AG04449 (cell line): Measurements from ENCODE around the gene PKDREJ.

ENCODE experiments used
- CTCF ChIA-PET: fragments of 350-600 bp; formaldehyde crosslinking; extraction: SDS; loops from one replicate; lab custom pipeline; 2021; ENCODE audit warnings: antibody characterized with exemption; lab: Yijun Ruan, JAX
- POLR2A ChIA-PET: fragments of 400-600, 350-600 bp; formaldehyde crosslinking; extraction: SDS; loops from one replicate; lab custom pipeline; 2020; ENCODE audit warnings: antibody characterized with exemption, inconsistent platforms; lab: Yijun Ruan, JAX
- DNase-seq: peaks from one replicate; pipeline ENCODE4 v3.0.0-alpha.2; 2010; ENCODE audit warnings: low read depth, low spot score
- H3K4me3 ChIP-seq: 2 replicates; pipeline ENCODE4 v1.5.1; 2011; ENCODE audit warnings: low read depth, mild to moderate bottlenecking, control low read depth, low read length
- TF ChIP-seq, protein P1 (sequence below): IDR thresholded peaks from one replicate; pipeline ENCODE4 v1.5.1; 2011; ENCODE audit warnings: mild to moderate bottlenecking, moderate library complexity, low read length, control low read depth, inconsistent platforms; ENCODE audit not compliant: insufficient read depth; ENCODE audit errors: missing control alignments

Gene PKDREJ

DNA sequence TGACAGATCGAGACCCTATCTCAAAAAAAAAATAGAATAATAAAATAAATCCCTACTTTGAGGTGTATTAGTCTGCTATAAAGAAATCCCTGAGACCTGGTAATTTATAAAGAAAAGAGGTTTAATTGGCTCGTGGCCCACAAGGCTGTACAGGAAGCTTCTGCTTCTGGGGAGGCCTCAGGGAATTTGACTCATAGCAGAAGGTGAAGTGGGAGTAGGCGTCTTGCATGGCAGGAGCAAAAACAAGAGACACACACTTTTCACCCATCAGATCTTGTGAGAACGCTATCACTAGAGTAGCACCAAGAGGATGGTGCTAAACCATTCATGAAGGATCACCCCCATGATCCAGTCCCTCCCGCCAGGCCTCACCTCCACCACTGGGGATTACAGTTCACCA is 42.2 kb downstream of the PKDREJ start:
- CTCF ChIA-PET = no interaction called here

DNA sequence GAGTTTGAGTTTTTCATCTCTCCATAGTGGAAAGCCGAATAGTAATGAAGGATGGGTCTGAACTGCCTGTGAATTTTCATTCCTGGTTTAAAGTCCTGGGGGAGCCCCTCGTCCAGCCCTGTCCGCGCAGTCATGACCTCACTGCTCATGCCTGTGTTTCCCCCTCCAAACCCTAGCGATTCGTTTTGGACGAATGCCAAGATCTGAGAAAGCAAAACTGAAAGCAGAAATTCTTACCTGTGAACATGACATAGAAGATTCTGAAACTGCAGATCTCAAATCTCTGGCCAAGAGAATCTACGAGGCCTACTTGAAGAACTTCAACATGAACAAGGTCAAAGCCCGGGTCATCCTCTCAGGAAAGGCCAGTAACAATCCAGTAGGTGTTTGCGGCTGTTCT is 43.5 kb downstream of the PKDREJ start:
- POLR2A ChIA-PET = no interaction called here
- DNase-seq = no peak
- TF ChIP-seq, protein P1, sequence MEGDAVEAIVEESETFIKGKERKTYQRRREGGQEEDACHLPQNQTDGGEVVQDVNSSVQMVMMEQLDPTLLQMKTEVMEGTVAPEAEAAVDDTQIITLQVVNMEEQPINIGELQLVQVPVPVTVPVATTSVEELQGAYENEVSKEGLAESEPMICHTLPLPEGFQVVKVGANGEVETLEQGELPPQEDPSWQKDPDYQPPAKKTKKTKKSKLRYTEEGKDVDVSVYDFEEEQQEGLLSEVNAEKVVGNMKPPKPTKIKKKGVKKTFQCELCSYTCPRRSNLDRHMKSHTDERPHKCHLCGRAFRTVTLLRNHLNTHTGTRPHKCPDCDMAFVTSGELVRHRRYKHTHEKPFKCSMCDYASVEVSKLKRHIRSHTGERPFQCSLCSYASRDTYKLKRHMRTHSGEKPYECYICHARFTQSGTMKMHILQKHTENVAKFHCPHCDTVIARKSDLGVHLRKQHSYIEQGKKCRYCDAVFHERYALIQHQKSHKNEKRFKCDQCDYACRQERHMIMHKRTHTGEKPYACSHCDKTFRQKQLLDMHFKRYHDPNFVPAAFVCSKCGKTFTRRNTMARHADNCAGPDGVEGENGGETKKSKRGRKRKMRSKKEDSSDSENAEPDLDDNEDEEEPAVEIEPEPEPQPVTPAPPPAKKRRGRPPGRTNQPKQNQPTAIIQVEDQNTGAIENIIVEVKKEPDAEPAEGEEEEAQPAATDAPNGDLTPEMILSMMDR = no peak
- H3K4me3 ChIP-seq = no peak overlapping the region
- CTCF ChIA-PET = no interaction called here

More for the DNA sequence above, 42.2 kb downstream of the PKDREJ start:
- DNase-seq = no peak
- TF ChIP-seq, protein P1 = no peak
- POLR2A ChIA-PET = no interaction called here
- H3K4me3 ChIP-seq = no peak overlapping the region

DNA sequence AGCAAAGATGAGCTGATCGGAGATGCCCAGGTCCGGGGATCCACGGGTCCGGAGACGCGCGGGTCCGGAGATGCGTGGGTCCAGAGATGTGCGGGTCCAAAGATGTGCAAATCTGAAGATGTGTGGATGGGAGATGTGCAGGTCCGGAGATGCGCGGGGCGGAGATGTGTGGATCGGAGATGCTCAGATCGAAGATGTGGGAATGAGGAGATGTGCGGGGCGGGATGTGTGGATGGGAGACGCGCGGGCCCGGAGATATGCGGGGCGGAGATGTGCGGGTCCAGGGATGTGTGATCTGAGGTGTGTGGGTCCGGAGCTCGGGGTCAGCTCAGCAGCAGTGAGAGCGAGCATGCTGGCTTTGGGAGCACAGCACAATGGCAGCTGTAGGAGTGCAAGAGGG is 48.5 kb downstream of the PKDREJ start:
- TF ChIP-seq, protein P1 = no peak
- no peak overlapping the region for H3K4me3 ChIP-seq
- CTCF ChIA-PET = no interaction called here
- no peak for DNase-seq
- POLR2A ChIA-PET = no interaction called here

DNA sequence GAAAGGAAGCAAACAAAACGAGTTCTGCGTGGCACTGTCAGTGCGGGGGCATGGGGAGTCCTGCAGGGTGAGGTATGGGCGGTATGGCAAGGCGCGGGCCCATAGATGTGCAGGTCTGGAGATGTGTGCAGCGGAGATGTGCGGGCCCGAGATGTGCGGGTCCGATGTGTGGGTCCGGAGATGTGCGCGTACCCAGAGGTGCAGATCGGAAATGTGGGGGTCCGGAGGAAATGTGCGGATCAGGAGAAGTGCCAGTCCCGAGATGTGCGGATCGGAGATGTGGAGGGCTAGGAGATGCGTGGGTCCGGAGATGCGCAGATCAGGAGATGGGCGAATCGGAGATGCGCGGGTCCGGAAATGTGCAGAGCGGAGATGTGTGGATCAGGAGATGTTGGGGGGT is 49.0 kb downstream of the PKDREJ start:
- ChIA-PET CTCF (no interaction called here), POLR2A (no interaction called here)

DNA sequence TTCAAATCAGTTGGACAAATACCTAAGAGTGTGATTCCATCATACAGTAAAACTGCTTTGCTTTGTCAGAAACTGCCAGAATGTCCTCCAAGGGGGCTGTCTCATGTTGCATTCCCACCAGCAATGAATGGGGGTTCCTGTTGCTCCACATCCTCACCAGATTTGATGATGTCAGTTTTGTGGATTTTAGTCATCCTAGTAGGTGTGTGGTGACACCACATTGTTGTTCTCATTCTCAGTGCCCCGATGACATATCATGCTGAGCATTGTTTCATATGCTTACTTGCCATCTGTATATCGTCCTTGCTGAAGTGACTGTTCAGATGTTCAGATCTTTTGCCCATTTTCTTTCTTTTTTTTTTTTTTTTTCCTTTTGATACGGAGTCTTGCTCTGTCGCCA is 50.1 kb downstream of the PKDREJ start:
- DNase-seq = no peak
- H3K4me3 ChIP-seq = no peak overlapping the region
- TF ChIP-seq, protein P1 = no peak
- POLR2A ChIA-PET = no interaction called here
- CTCF ChIA-PET = no interaction called here

More for the DNA sequence above, 49.0 kb downstream of the PKDREJ start:
- no peak overlapping the region for H3K4me3 ChIP-seq
- TF ChIP-seq, protein P1 = no peak
- DNase-seq = no peak

DNA sequence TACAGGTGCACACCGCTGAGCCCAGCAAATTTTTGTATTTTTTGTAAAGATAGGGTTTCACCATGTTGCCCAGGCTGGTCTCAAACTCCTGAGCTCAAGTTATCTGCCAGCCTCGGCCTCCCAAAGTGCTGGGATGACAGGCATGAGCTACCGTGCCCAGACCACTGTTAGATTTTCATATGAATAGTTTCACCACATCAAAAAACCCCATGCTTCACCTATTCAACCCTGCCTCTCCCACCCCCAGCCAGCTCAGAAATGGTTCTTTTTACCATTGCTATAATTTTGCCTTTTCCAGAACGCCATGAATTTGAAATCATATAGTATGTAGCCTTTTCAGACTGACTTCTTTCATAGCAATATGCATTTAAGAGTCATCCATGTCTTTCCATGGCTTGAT is 50.9 kb downstream of the PKDREJ start:
- TF ChIP-seq, protein P1 = no peak
- ChIA-PET POLR2A (no interaction called here), CTCF (no interaction called here)
- no peak for DNase-seq
- no peak overlapping the region for H3K4me3 ChIP-seq
